Smooth muscle cell (in vitro differentiated cells): ENCODE results near the gene PDLIM5. TPM values are rescaled to one million over a fixed set of nuclear protein-coding genes. Genes with fewer than 3 reads are reported as not detected.

Experiments used
- DNase-seq: peaks from one replicate; lab custom pipeline; 2025; ENCODE audit not compliant: unreplicated experiment; lab: John Stamatoyannopoulos, UW
- H2AFZ ChIP-seq: fragments of 200-600 bp; sonication (generic); 2 replicates; pipeline ENCODE4 v1.6.0; 2016; ENCODE audit warnings: antibody characterized with exemption, low read depth, mild to moderate bottlenecking
- H3F3A ChIP-seq: fragments of 200-600 bp; sonication (generic); 2 replicates; pipeline ENCODE4 v1.6.0; 2017; ENCODE audit warnings: antibody characterized with exemption, low read depth
- H3K27ac ChIP-seq: fragments of 200-600 bp; sonication (generic); 2 replicates; pipeline ENCODE4 v1.5.1; 2016; ENCODE audit warnings: low read depth, mild to moderate bottlenecking
- H3K27me3 ChIP-seq: fragments of 200-600 bp; sonication (generic); 2 replicates; pipeline ENCODE4 v1.6.1; 2016; ENCODE audit warnings: low read depth, mild to moderate bottlenecking
- H3K36me3 ChIP-seq: fragments of 200-600 bp; sonication (generic); 2 replicates; pipeline ENCODE4 v1.5.1; 2016; ENCODE audit warnings: low read depth
- H3K4me1 ChIP-seq: fragments of 200-600 bp; sonication (generic); 2 replicates; pipeline ENCODE4 v1.5.1; 2016; ENCODE audit warnings: low read depth
- H3K4me2 ChIP-seq: fragments of 200-600 bp; sonication (generic); 2 replicates; pipeline ENCODE4 v1.6.0; 2016; ENCODE audit warnings: mild to moderate bottlenecking
- H3K4me3 ChIP-seq: fragments of 200-600 bp; sonication (generic); 2 replicates; pipeline ENCODE4 v1.5.1; 2016; ENCODE audit warnings: mild to moderate bottlenecking
- H3K79me2 ChIP-seq: fragments of 200-600 bp; sonication (generic); 2 replicates; pipeline ENCODE4 v1.6.0; 2016; ENCODE audit warnings: low read depth, mild to moderate bottlenecking
- H3K9ac ChIP-seq: fragments of 200-600 bp; sonication (generic); 2 replicates; pipeline ENCODE4 v1.6.0; 2016; ENCODE audit warnings: low read depth
- H3K9me3 ChIP-seq: fragments of 200-600 bp; sonication (generic); replicated peaks from 2 replicates; pipeline ENCODE4 v1.5.1; 2016; ENCODE audit warnings: low read depth
- H4K20me1 ChIP-seq: fragments of 200-600 bp; sonication (generic); 2 replicates; pipeline ENCODE4 v1.6.0; 2016; ENCODE audit warnings: low read depth
- WGBS: methylation state at CpG from one replicate; pipeline ENCODE4 v1.1.7; 2016; ENCODE audit warnings: low lambda C conversion rate; 5-methylcytosine and 5-hydroxymethylcytosine counted together
- polyA plus RNA-seq: library from polyadenylated mRNA; unstranded; fragments of >200 nt; fragmentation: Nextera tagmentation; extraction: Ambion mirVana; gene quantifications from 2 replicates; pipeline ENCODE4 v1.2.1, GENCODE V29; 2016
- total RNA-seq: library from RNA; depleted of rRNA; stranded (reverse); fragments of >200 nt; gene quantifications from 2 replicates; pipeline ENCODE4 v1.2.3, GENCODE V29; 2014
- TF ChIP-seq, protein P1 (sequence below): fragments of 200-600 bp; sonication (generic); IDR thresholded peaks from 2 replicates; pipeline ENCODE4 v1.5.1; 2017; ENCODE audit warnings: borderline replicate concordance, mild to moderate bottlenecking, antibody characterized with exemption; ENCODE audit not compliant: insufficient read depth, poor library complexity, severe bottlenecking

PDLIM5 gene
- total and polyA plus RNA-seq, 2 experiments from 2014 or later, result 129 to 150 TPM

DNA sequence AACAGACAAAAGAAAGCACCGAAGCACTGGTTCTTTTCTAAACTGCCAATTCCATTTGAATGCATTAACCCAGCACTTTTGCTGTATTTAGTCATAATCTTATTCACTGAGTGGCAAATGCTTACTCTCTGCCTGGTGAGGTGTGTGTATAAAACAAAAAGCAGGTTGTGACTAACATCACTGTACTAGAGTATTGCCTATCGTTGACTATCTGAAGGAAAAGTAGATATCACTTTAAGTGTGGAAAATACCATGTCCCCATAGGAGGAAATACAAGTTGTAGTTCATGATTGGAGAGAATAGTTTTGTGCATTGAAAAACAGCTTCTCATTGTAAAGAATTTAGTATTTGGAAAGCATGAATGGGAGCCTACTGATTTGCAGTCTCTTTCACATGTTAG is 2.7 kb downstream of the PDLIM5 start:
- Histone ChIP-seq H3K27me3 (no peaks in the 10 kb centered on the region), H3K4me2 (peak overlapping the region; percentile 87), H3K9ac (peak overlapping the region; percentile 91), H2AFZ (no peak overlapping the region), H3K27ac (peak overlapping the region; percentile 77), H3K36me3 (peaks cover 9% of the 10 kb centered on the region), H4K20me1 (peaks cover 64% of the 10 kb centered on the region), H3K4me3 (peak overlapping the region; percentile 87), H3K9me3 (no peaks in the 10 kb centered on the region), H3K4me1 (peaks cover 57% of the 10 kb centered on the region), H3F3A (peaks cover 4% of the 10 kb centered on the region), H3K79me2 (peaks cover 77% of the 10 kb centered on the region)
- WGBS, result 37% methylated on average over 2 of the region's 2 CpGs
- TF ChIP-seq, protein P1, sequence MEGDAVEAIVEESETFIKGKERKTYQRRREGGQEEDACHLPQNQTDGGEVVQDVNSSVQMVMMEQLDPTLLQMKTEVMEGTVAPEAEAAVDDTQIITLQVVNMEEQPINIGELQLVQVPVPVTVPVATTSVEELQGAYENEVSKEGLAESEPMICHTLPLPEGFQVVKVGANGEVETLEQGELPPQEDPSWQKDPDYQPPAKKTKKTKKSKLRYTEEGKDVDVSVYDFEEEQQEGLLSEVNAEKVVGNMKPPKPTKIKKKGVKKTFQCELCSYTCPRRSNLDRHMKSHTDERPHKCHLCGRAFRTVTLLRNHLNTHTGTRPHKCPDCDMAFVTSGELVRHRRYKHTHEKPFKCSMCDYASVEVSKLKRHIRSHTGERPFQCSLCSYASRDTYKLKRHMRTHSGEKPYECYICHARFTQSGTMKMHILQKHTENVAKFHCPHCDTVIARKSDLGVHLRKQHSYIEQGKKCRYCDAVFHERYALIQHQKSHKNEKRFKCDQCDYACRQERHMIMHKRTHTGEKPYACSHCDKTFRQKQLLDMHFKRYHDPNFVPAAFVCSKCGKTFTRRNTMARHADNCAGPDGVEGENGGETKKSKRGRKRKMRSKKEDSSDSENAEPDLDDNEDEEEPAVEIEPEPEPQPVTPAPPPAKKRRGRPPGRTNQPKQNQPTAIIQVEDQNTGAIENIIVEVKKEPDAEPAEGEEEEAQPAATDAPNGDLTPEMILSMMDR, result no peak
- no peak for DNase-seq

DNA sequence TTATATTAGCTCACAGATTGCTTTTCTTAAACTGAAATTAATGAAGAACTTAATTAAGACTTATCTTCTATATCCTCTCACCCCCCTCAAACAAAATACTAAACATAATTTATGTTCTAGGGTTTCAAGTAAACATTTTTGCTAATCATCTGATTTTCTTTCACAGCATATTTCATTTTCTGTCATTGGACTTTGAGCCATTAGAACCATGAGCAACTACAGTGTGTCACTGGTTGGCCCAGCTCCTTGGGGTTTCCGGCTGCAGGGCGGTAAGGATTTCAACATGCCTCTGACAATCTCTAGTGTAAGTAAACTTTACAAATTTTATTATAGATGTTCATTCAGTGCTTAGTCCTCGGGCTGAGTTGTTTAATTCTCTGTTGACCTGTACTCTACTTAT is 3.3 kb downstream of the PDLIM5 start:
- peak overlapping the region; percentile 87 for H3K4me3 ChIP-seq

DNA sequence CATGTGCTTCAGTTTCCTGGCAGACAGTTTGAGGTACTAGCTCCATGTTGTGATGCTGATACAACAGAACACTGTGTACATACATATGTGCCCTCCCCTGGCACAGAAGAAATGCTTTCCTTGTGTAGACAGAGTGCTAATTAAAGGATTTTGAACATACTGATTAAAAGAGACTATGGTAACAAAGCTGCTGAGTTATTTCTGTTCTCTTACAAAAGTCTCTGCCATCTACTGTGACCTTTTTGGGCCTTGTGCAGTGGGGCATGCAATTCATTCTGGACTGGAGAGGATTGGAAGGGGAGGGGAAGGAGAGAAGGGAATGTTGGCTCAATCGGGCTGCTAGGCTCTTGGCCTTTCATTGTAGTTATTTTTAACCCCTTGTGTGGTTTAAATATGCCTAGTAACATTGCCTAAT is 6.0 kb downstream of the PDLIM5 start:
- H2AFZ ChIP-seq, result no peak overlapping the region
- WGBS, result 0% methylated on average over 1 of the region's 1 CpG
- peak overlapping the region; percentile 5 for H3K27ac ChIP-seq
- H3K79me2 ChIP-seq, result peaks cover 100% of the 10 kb centered on the region
- H3K36me3 ChIP-seq, result peaks cover 9% of the 10 kb centered on the region
- H3K4me3 ChIP-seq, result peak overlapping the region; percentile 4
- no peaks in the 10 kb centered on the region for H3F3A ChIP-seq
- H4K20me1 ChIP-seq, result peaks cover 95% of the 10 kb centered on the region
- H3K4me1 ChIP-seq, result peaks cover 66% of the 10 kb centered on the region
- TF ChIP-seq, protein P1, result no peak
- H3K27me3 ChIP-seq, result no peaks in the 10 kb centered on the region
- DNase-seq, result no peak
- H3K4me2 ChIP-seq, result peak overlapping the region; percentile 77
- no peaks in the 10 kb centered on the region for H3K9me3 ChIP-seq
- no peak overlapping the region for H3K9ac ChIP-seq

More for the DNA sequence above, 3.3 kb downstream of the PDLIM5 start:
- TF ChIP-seq, protein P1, result no peak
- H3K4me2 ChIP-seq, result peak overlapping the region; percentile 87
- peaks cover 4% of the 10 kb centered on the region for H3F3A ChIP-seq
- H2AFZ ChIP-seq, result no peak overlapping the region
- peaks cover 70% of the 10 kb centered on the region for H4K20me1 ChIP-seq
- peak overlapping the region; percentile 91 for H3K9ac ChIP-seq
- H3K79me2 ChIP-seq, result peaks cover 83% of the 10 kb centered on the region
- no peak for DNase-seq
- WGBS, result 32% methylated on average over 3 of the region's 3 CpGs
- H3K4me1 ChIP-seq, result peaks cover 64% of the 10 kb centered on the region
- H3K27ac ChIP-seq, result peak overlapping the region; percentile 77
- H3K27me3 ChIP-seq, result no peaks in the 10 kb centered on the region
- no peaks in the 10 kb centered on the region for H3K9me3 ChIP-seq
- peaks cover 9% of the 10 kb centered on the region for H3K36me3 ChIP-seq

DNA sequence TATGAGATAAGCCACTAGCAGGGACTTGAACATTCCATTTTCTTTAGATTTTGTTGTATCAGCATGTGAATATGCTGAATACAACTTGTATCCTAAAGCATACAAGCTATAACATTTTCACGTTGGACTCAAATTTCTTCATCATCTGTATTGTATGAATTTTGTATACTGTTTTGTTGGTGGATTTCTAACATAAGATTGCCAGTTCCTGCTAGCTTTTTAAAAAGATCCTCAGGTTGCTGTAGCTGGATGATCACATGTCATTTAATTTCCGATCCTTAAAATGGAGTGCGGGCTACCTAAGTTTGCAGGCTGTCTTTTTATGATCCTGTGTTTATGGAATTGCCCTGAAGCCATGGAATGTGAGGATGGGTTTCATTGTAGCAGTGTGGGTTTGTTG is 6.9 kb downstream of the PDLIM5 start:
- H3K4me1 ChIP-seq, result peaks cover 61% of the 10 kb centered on the region
- H3K79me2 ChIP-seq, result peaks cover 100% of the 10 kb centered on the region
- H3K9me3 ChIP-seq, result no peaks in the 10 kb centered on the region
- WGBS, result 71% methylated on average over 3 of the region's 3 CpGs
- no peak for DNase-seq
- peak overlapping the region; percentile 4 for H3K4me3 ChIP-seq
- no peaks in the 10 kb centered on the region for H3K27me3 ChIP-seq
- no peak overlapping the region for H3K9ac ChIP-seq
- H4K20me1 ChIP-seq, result peaks cover 94% of the 10 kb centered on the region
- H3K27ac ChIP-seq, result peak overlapping the region; percentile 0
- H3F3A ChIP-seq, result no peaks in the 10 kb centered on the region
- peaks cover 9% of the 10 kb centered on the region for H3K36me3 ChIP-seq
- H2AFZ ChIP-seq, result no peak overlapping the region
- TF ChIP-seq, protein P1, result no peak
- peak overlapping the region; percentile 77 for H3K4me2 ChIP-seq
